CD4-positive, alpha-beta T cell treated with Interleukin-21 for 1 hour (primary cell): Measurements from ENCODE around the gene ARAP1.
A peak's percentile ranks its signal among the peaks of the same experiment; 100 is the strongest.

ENCODE experiments used
- DNase-seq: peaks from one replicate; pipeline ENCODE4 v3.0.0-alpha.2; 2020

Gene ARAP1

DNA sequence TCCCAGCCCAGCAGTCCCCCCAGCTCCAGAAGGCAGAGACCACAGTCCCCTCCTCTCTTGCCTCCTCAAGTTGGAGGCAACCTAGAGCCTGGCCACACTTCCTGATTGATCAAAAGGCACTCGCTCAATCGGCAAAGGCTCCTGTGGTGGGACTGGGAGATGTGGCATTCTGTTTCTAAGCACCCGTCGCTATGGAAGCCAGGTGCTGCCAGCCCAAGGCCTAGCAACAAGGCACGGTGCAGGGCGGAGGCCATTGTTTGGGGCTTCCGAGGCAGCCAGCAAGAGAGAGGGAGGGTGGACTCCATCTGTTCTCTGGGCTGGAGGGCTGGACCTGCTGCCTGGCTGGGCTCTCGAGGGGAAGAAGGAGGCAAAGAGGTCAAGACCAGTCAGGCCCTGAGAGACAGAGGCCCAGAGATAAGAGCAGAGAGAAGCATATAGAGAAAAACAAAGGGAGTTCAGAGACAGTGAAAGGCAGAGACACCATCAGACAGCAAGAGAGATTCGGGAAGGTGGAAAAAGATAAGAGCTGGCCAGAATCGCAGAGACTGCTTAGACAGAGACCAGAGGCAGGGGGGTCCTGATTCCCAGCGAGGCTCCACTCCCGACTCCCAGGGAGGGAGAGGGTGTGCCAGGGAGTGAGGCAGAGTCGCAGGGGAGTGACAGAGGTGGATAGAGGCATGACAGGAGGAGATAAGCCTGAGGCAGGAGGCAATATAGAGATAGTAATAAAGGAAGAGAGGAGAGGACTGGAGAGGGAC is 99.2 kb downstream of the ARAP1 start:
- no peak for DNase-seq

DNA sequence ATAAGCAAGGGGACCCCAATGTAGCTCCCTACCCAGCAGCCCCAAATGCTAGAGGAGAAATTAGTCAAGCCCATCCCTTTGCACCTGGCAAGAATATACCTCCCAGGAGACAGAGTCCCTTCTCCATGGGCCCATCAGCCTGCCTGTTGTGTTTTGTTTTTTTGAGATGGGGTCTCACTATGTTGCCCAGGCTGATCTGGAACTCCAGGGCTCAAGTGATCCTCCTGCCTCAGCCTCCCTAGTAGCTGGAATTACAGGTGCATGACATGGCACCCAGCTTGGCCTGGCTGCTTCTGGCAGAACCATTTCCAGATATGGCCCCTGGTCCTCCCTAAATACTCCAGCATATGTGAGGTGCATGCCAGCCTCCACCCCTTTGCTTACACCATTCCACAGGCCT is 100.1 kb downstream of the ARAP1 start:
- no peak for DNase-seq

DNA sequence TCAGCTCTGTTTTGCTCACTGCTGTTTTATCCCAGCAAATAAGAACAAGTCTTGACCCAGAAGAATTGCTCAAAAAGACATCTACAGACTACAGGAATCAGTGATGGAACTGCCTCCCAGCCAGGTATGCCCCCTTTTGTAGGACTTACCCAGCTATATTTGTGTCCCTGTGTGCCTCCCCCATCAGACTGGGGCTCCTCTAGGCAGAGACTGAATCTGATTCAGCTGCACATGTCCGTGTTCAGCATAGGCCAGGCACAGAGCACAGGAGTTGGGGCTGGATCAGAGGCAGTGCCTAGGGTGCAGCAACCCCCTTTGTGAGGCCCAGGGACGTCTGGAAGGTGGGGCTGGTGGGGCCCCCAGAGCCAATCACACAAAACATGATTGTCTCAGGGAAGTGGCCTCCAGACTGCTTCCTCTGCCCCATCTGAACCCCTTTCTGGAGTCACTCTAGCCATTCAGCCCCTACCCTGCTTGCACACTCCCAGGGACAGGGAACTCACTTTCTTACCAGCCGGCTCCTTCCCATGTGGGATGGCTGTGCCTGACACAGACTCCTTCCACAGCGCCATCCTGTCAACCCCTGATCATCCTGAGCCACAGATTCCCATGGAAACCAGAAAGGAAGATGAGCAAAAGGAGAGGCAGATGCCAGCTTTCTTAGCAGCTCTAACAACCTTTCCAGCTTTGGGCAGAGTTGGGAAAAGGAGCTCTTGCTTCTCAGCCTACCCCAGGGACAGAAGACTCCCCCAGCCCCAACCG is 102.8 kb downstream of the ARAP1 start:
- no peak for DNase-seq

DNA sequence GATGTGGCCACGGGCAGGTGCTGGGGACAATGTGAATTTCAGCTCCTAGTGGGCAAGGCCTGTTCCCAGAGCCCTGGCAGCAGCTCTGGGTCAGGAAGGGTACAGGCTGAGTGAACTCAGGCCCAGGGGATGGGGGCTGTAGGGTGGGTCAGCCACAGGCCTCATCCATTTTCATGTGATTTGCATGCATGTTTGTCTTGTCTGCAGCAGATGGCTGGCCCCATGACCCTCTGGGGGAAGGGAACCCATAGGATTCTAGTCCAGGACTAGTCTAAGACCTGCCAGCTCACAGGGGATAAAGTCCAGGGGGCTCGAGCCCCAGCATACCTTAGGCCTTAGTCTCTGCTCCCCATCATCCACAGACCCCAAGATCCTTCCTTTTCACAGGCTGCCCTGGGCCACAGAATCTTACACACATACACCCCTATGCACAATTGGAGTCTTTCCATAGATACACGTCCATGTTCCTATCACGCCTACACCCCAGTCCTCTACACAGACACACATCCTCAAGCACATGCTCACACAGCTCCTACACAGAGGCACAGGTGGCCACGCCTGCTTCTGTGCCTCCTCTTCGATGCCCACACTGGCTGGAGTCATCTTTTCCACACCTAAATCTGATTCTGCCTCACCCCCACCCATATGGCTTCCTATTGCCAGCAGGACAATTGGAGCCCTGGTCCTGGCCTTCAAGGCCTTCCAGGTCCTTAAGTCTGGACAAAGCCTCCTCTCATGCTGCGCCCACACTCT is 103.6 kb downstream of the ARAP1 start:
- DNase-seq: no peak

DNA sequence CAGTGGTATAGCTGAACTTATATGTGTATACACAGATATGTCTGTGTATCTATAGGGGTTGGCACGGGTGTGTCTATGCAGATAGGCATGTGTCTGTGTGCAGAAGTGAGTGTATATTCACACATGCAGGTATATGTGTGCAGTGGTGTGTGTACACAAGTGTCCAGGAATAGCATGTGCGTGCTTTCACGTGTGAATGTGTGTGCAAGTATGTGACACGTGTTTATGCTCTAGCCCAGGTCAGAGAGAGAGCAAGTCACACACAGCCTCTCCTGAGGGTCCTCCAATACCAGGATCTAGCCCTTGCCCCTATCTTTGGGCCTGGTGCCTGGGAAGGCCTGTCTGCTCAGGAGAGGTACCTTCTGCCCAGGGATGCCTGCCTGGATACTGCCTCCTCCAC is 104.3 kb downstream of the ARAP1 start:
- no peak for DNase-seq

DNA sequence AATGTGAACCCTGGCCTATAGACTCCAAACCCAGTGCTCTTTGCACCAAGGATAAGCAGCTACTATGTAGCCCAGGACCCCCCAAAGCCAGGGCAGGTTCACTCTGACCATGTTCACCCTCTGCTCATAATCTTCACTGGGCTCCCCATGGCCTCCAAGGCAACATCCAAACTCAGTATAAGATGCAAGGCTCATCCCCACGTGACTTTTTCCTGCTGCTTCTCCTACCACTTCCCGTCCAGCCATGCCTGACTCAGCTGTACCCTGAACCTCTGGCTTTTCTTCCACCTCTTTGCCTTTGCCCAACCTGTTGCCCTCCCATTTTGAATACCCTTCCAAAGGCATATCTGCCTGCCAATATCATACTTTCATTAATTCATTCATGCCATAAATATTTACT is 105.7 kb downstream of the ARAP1 start:
- no peak for DNase-seq

DNA sequence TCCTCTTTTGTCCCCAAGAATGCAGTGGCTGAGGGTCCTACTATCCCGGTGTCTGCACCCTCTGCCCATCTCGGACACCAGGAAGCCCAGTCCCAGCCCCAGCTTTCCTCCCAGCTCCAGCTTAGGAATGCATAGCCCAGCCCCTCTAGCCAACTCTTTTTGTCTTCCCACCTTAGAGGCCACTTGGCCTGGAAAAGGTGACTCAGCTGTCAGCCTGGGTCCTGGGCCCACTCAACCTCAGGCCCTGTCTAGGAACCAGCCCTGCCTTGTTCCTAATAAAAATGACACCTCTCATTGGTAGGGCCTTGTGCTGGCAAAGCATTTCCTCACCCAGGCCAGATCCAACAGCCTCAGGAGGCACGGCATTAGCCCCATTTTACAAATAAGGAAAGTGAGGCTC is 106.2 kb downstream of the ARAP1 start:
- no peak for DNase-seq

DNA sequence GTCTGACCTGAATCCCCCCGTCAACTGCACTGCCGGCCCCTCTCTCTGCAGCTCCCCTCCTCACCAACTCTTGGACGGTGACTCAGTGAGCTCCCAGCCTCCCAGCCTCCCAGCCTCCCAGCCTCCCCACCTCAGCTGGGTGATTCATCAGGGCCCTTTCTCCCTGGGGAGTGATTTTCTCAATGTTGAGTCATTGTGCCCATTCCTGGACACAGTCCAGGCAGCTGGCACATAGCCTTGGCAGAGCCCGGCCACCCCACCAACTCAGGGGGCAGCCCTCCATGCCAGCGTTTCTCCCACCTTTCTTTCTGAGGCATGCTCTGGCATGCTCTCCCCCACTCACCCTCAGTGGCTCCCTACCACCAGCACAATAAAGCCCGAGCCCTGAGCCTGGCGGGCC is 108.7 kb downstream of the ARAP1 start:
- no peak for DNase-seq

DNA sequence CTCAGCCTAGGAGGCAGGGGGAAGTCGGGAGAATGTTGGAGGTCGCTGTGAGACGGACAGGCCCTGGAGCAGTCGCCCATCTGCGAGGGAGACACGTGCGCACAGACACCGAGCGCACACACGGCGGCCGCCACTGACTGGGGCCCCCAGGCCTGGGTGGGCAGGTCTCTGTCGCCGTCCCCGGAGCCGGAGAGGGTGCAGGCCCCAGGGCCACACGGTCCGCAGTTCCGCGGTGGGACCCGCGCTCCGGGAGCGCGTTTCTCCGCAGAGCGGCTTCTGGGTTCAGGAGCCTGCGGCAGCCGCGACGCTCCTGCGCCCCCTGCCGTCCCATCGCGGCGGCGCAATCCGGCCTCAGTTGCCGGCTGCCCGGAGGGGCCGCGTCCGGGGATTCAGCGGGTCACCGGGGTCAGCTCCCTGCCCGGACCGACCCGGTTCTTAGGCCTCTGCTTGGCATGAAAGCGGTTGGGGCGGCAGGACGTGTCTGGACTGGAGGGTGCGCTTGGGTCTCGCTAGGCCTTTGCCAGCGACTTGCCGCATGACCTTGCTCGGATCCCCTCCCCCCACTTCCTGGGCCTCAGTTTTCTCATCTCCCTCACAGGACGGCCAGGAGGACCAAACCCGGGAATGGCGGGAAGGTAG is 109.2 kb downstream of the ARAP1 start:
- DNase-seq: peak; percentile 60

DNA sequence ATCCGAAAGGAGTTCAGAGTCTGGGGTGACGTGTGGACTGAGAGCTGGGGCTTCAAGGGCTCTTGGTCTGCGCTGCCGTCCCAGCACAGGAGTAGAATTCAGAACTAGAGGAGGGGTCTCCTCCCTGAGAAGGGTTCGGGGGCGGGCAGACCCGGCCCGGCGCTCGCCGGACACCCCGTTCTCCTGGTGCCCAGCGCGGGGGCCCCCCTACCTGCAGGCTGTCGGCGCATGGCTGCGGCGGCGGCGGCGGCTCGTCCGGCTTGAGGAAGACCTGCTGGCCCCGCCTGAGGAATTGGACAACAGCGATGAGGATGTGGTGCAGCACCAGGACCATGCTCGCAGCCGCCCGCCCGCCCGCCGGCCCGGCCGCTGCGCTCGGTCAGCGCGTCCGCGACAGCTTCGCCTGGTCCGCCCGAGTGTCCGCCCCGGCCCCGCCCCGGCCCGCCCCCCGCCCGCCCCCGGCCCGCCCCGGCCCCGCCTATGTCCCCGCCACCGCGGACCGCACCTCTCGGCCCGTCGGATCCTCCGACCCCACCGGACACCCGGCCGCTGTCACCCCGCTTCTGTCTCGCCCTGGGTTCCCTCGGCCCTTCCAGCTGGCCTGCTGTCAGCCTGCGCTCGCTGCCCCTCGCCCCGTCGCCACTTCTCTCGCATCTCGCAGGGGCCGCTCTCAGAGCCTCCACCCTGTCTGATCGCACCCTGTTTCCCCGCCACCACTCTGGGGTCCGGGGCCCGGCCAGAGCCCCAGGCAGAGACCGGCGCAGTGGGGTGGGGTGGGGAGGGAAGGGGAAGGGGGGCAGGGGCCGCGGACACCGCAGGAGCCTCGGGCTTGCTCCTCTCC is 109.9 kb downstream of the ARAP1 start:
- peak; percentile 1 for DNase-seq

DNA sequence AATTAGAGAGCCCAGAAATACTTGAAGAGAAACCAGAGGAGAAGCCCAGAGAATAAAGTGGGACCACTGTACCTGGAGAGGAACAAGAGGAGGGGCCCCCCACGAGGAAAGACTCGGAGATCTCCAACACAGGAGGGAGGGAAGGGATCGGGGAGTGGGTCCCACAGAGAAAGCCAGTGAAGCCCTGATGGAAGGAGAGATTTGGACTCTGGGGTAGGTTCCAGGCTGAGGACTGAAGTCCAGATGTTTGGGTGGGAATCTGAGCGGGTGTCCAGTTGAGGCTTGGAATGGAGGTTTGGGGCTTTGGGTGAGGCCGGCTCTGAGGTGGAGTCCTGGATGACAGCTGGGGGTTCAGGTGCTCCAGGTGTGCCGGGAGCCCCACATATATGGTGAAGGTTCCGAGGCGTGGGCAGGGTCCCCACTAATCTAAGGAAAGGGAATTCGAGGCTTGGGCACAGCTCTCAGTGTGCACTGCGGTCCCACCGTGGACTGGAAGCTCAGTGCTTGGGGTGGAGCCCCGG is 110.6 kb downstream of the ARAP1 start:
- DNase-seq: no peak

DNA sequence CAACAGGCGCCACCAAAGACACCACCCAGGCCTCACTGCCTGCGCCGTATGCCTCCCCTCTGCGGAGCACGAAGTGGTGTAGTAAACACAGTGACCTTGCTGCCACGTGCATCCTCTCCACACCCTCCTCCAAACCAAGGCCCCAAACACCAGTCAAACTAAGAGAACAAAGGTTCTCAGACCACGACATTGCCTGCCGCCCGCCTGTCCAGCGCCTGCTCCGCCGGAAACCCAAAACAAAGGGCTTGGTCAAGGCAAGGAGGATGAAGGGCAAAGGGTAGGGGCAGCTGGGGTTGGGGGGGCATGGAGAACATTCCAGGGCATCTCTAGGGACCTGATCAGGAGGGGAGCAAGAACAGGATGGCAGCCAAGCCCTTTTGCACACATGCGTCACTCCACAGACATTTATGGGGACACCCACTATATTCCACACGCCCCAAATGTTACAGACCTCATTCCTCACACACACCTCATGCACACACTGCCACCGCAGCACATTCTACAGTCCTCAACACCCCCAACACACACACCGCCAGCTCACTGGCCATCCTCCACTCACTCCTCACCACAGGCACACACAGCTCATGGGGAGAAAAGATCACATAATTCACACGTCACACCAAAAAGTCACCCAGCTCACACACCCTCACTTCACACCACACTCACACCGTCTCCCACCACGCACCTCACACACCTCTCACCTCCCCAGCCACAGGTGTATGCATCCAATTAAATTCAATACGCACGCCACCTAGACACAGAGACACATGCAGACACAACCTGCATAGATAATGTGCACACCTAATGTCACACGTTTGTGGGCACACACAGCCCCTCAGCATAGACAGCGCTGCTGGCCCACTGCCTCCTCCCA is 112.5 kb downstream of the ARAP1 start:
- DNase-seq: no peak

DNA sequence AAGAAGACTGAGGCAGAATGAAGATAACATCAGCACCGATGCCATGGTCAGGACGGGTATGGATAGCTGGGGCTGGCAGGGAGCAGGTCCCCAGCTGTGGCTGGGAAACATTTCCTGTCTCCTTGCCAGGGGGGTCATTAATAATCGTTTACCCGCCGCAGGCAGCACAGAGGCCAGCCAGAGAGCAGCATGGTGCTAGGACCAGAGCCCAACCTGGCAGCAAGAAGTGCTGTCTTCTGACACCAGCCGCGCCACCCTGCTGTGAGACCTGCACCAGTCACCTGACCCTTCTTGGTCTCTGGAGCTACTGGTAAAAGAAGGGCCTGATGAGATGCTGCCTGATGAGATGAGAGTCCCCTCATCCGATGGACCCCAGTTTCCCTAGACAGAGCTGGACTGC is 114.3 kb downstream of the ARAP1 start:
- no peak for DNase-seq

DNA sequence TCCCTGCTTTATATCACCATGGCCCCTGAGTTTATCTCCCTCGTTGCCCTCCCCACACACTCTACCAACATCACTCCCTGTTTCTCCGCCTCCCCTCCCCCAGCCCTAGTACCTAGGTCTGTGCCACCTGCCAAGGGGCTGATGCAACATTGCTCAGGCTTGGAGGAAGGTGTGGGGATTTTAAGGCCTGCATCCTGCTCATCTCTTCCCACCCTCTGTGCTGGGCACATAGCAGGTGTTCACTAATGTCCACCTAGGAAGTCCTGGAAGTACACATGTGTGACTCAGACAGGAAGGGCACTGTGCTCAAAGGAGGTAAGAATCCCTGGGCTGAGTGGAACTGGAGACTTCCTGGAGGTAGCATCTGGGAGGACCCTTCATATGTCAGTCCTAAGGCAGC is 115.0 kb downstream of the ARAP1 start:
- no peak for DNase-seq

DNA sequence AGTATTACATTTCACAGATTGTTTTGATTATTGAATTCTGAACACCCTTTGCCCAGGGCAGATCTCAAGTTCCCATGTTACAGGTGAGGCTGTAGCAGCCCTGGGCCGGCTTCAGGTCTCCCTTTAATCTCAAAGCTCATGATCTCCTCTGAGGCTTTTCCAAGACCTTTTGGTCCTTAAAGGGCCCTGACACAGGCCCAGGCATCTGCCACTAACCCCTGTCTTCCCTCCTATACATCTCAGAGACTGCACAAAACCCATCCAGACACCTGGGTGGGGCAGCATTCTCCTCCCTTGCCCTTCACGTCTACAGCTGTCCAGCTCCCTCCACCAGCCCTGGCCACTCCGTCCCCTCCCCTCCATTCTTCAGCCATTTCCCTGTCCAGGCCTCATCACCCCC is 115.8 kb downstream of the ARAP1 start:
- DNase-seq: no peak

DNA sequence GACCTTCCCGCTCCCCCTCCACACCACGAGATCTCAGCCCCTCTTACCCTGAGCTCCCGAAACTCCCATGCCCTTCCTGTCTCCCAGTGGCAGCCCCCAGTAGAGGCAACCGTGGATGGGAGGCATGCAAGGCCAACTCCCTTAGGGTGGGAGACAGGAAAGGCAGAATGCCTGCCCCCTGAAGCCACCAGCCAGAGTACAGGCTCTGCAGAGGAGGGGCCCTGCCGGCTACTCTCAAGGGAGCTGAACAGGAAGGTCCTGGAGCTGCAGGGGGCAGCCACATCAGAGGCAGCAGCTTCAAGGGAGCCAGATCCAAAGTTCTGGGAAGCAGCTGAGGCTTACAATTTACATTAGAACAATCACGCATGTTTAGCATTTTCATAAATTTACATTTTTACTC is 116.3 kb downstream of the ARAP1 start:
- DNase-seq: no peak

DNA sequence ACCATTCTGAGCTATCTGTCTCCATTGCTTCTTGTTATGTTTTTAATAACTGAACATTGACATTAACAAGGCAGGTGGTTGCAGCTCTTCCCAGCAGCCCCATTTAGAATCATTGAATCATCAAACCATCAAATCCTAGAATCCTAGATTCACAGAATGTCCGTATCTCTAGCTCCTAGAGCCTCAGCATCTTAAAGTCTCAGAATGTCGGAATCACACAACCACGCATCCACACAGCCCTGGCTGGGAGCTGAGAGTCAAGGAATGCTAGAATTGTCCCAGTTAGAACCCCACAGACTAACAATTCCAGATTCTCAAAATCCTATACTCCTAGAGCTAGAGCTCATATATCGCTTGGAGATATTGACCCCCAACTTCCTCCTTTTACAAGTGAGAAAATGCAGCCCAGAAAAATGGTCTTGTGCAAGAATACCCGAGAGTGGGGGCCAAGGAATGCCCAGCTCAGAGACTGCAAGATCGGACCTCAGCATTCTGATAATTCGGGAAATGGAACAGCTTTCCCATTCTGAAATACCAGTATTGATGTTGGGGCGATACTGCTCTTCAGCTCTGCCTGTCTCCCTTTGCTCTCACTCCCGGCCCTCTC is 116.8 kb downstream of the ARAP1 start:
- no peak for DNase-seq
